B cell (primary cell): ENCODE data around the gene KCNQ1OT1. TPM values are rescaled to one million over a fixed set of nuclear protein-coding genes. Genes with fewer than 3 reads are reported as not detected.

Experiments
- ATAC-seq: fragments of 200-7000 bp; cut with Tn5 transposase; one replicate; pipeline ENCODE4 v1.10.0; 2021; ENCODE audit warnings: low read depth, mild to moderate bottlenecking, moderate number of reproducible peaks, moderate library complexity
- CTCF ChIA-PET: fragments of 350-600 bp; sonication (Branson Sonifier 250); formaldehyde crosslinking; loops from one replicate; lab custom pipeline; 2021; ENCODE audit warnings: antibody characterized with exemption, inconsistent platforms; lab: Charles Lee
- POLR2A ChIA-PET: fragments of 350-600 bp; sonication (Branson Sonifier 250); formaldehyde crosslinking; loops from one replicate; lab custom pipeline; 2021; ENCODE audit warnings: antibody characterized with exemption; lab: Charles Lee
- DNase-seq: peaks from one replicate; pipeline ENCODE4 v3.0.0; 2013
- H2AFZ ChIP-seq: 2 replicates; pipeline ENCODE4 v1.6.1; 2012; ENCODE audit warnings: mild to moderate bottlenecking, low read depth, low read length; ENCODE audit not compliant: insufficient read depth, poor library complexity, severe bottlenecking
- H3K27ac ChIP-seq, 2 donors: 1 replicate in 1 of 2; 2 replicates in 1 of 2; pipeline ENCODE4 v1.5.1; 2012 to 2013; ENCODE audit warnings: low read length in 2 of 2, mild to moderate bottlenecking in 2 of 2, moderate library complexity in 1 of 2
- H3K27me3 ChIP-seq, 4 experiments: fragments of 200-600 bp in 1 of 4; sonication (generic) in 1 of 4; replicated peaks in 1 of 4; 1 replicate in 2 of 4; 2 replicates in 2 of 4; pipeline versions ENCODE4 v1.6.1 to v1.7.0; 2013 to 2016; ENCODE audit warnings: low read length in 3 of 4, mild to moderate bottlenecking in 2 of 4, mixed read lengths in 1 of 4, moderate library complexity in 1 of 4; ENCODE audit not compliant: insufficient read depth in 4 of 4, control insufficient read depth in 3 of 4; ENCODE audit errors: control extremely low read depth in 1 of 4
- H3K36me3 ChIP-seq, 2 experiments: replicated peaks in 1 of 2; 1 replicate in 1 of 2; 2 replicates in 1 of 2; pipeline versions ENCODE4 v1.6.1 to v1.7.1; 2013; ENCODE audit warnings: low read length in 1 of 2; ENCODE audit not compliant: insufficient read depth in 2 of 2, control insufficient read depth in 1 of 2; ENCODE audit errors: control extremely low read depth in 1 of 2, extremely low read depth in 1 of 2
- H3K4me1 ChIP-seq, 2 donors: fragments of 200-600 bp in 1 of 2; sonication (generic) in 1 of 2; 1 replicate in 1 of 2; 2 replicates in 1 of 2; pipeline versions ENCODE4 v1.5.1 to v1.6.1; 2013 to 2017; ENCODE audit warnings: low read length in 2 of 2; ENCODE audit not compliant: control insufficient read depth in 2 of 2, insufficient read depth in 2 of 2
- H3K4me2 ChIP-seq: replicated peaks from 2 replicates; pipeline ENCODE3; 2012; ENCODE audit warnings: mild to moderate bottlenecking, low read depth, low read length; ENCODE audit not compliant: poor library complexity, severe bottlenecking
- H3K4me3 ChIP-seq, 5 experiments: fragments of 200-600 bp in 1 of 5; sonication (generic) in 1 of 5; 1 replicate in 3 of 5; 2 replicates in 2 of 5; pipeline versions ENCODE4 v1.5.1 to v1.7.0; 2011 to 2016; ENCODE audit warnings: low read length in 4 of 5, mild to moderate bottlenecking in 4 of 5, low read depth in 2 of 5, control low read depth in 1 of 5, moderate library complexity in 1 of 5; ENCODE audit not compliant: insufficient read depth in 1 of 5; ENCODE audit errors: control extremely low read depth in 1 of 5, extremely low read depth in 1 of 5
- H3K79me2 ChIP-seq: fragments of 200-600 bp; sonication (generic); one replicate; pipeline ENCODE4 v1.6.0; 2016; ENCODE audit warnings: low read length; ENCODE audit not compliant: control insufficient read depth, insufficient read depth
- H3K9ac ChIP-seq: fragments of 200-600 bp; sonication (generic); 2 replicates; pipeline ENCODE4 v1.6.1; 2017; ENCODE audit warnings: mild to moderate bottlenecking, low read length, moderate library complexity
- H3K9me3 ChIP-seq, 3 donors: one replicate each; pipeline versions ENCODE4 v1.6.1 to v1.7.1; 2013; ENCODE audit warnings: low read length in 2 of 3; ENCODE audit not compliant: control insufficient read depth in 2 of 3, insufficient read depth in 1 of 3; ENCODE audit errors: control extremely low read depth in 1 of 3
- H4K20me1 ChIP-seq: 2 replicates; pipeline ENCODE4 v1.6.0; 2012; ENCODE audit warnings: mild to moderate bottlenecking, low read length; ENCODE audit not compliant: insufficient read depth, control insufficient read depth, poor library complexity, severe bottlenecking
- H3K27ac Mint-ChIP-seq: one replicate; pipeline ENCODE4 v1.8.0; 2021; ENCODE audit warnings: mixed read lengths
- H3K27me3 Mint-ChIP-seq: one replicate; pipeline ENCODE4 v1.8.0; 2021; ENCODE audit warnings: mixed read lengths
- H3K4me1 Mint-ChIP-seq: one replicate; pipeline ENCODE4 v1.8.0; 2021; ENCODE audit warnings: mixed read lengths
- H3K4me3 Mint-ChIP-seq: one replicate; pipeline ENCODE4 v1.8.0; 2021; ENCODE audit warnings: mixed read lengths
- H3K9me3 Mint-ChIP-seq: one replicate; pipeline ENCODE4 v1.8.0; 2022; ENCODE audit warnings: mixed read lengths; ENCODE audit not compliant: insufficient read depth
- EZH2 ChIP-seq: IDR thresholded peaks from 2 replicates; pipeline ENCODE4 v1.6.1; 2012; ENCODE audit warnings: borderline replicate concordance, low read depth, mild to moderate bottlenecking, moderate library complexity, low read length; ENCODE audit not compliant: insufficient read depth, poor library complexity, severe bottlenecking
- WGBS: methylation state at CpG from one replicate; pipeline ENCODE4 v1.1.5; 2013; ENCODE audit warnings: missing lambda C conversion rate; ENCODE audit not compliant: insufficient coverage; 5-methylcytosine and 5-hydroxymethylcytosine counted together
- intact Hi-C: fragments of 100-400 bp; cut with micrococcal nuclease; formaldehyde crosslinking; loops from one replicate; pipeline ENCODE4 v1.10.0; 2022
- polyA plus RNA-seq: library from polyadenylated mRNA; depleted of rRNA; stranded (reverse); fragments of >200 nt; gene quantifications from 2 replicates; pipeline ENCODE4 v1.2.3, GENCODE V29; 2012
- total RNA-seq, 2 donors: library from RNA; stranded (reverse); fragments of 120-200 nt in 1 of 2; gene quantifications; 1 replicate in 1 of 2; 2 replicates in 1 of 2; pipeline versions ENCODE4 v1.2.3 to v1.2.4, GENCODE V29; 2013 to 2022
- TF ChIP-seq, protein P1 (sequence below): fragments of 200-600 bp; IDR thresholded peaks from one replicate; pipeline ENCODE4 v1.8.0; 2022; ENCODE audit warnings: antibody characterized with exemption, mild to moderate bottlenecking

Gene KCNQ1OT1
- total and polyA plus RNA-seq, 2 donors (not counting 1 experiment from before 2014, with no cell fraction given) = 0.03 to 0.89 TPM

DNA sequence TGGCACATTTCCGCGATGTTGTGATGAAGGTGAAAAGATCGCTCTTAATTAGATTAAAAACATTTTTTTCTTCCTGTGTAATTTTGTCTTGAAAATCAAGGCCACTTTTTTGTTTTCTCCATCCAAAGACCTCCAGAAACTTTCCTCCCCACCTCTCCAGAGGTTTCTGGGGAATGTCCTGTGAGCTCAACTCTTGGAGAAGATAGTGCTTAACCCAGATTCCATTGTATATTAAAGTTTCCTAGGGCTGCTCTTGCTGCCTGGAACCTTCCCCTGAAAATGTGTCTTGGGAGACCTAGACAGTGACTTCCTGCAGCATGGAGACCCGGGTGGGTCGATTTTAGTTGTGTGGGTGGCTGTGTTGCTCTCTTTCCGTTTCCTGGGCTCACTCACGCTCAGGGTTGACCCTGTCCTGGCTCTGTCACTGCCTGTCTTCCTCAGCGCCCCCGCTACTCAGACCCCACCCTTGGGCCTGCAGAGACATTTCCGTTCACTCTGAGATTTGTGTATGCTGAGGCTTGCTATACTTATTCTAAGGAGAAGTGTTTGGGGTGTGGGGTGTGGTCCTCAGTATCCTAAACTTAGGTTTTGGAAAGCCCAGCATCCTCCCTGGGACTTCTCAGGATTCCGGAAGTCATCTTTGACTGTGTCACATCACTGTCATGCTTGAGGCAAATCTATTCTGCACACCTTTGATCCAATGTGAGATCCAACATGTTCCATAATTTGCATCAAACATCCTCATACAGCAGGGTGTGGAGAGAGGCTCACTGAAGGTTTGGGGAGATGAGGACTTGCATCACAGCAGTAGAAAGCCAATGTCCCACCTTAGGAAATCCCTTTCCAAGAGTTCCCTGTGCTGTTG is 47.2 kb downstream of the KCNQ1OT1 start:
- H3K4me3 Mint-ChIP-seq = no peak overlapping the region

DNA sequence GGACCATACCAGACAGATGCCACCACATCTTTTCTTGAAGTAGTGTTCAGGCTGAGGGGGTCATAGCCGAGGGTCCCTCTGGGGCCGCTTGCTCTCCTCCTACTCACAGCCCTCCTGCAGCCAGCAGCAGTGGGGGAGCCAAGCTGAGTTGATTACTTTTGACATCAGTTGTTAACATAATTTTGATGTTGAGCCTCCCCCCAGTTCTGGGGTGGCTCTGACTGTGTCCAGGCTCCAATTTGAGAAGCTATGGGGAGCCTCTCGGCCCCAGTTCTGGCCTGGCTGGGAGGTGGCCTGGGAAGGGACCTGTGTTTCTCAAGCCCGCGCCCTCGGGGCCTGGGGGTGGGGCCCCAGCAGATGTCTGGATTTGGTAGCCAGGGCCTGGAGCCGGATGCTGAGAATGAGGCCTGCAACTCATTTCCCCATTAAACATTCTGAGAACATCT is 47.9 kb downstream of the KCNQ1OT1 start:
- Mint-ChIP-seq H3K4me1 (no peaks in the 10 kb centered on the region), H3K27ac (no peak overlapping the region), H3K4me3 (no peak overlapping the region), H3K9me3 (peaks cover 20% of the 10 kb centered on the region), H3K27me3 (no peaks in the 10 kb centered on the region)
- Histone ChIP-seq H3K9me3 (peaks cover 9 to 35% (median 20%) of the 10 kb centered on the region in 3 donors), H3K79me2 (peaks cover 6% of the 10 kb centered on the region), H3K4me3 (no peak overlapping the region), H3K9ac (no peak overlapping the region), H2AFZ (no peak overlapping the region), H3K27me3 (no peaks in the 10 kb centered on the region), H3K4me1 (no peaks in the 10 kb centered on the region), H3K27ac (no peak overlapping the region), H3K4me2 (no peak overlapping the region), H4K20me1 (no peaks in the 10 kb centered on the region), H3K36me3 (peaks cover 0 to 5% of the 10 kb centered on the region in 2 experiments)
- WGBS = 96% methylated on average over 4 of the region's 7 CpGs
- POLR2A ChIA-PET = no interaction called here
- CTCF ChIA-PET = no interaction called here
- intact Hi-C loops = no loop called here
- no peak for DNase-seq
- no peak for TF ChIP-seq EZH2
- TF ChIP-seq, protein P1, sequence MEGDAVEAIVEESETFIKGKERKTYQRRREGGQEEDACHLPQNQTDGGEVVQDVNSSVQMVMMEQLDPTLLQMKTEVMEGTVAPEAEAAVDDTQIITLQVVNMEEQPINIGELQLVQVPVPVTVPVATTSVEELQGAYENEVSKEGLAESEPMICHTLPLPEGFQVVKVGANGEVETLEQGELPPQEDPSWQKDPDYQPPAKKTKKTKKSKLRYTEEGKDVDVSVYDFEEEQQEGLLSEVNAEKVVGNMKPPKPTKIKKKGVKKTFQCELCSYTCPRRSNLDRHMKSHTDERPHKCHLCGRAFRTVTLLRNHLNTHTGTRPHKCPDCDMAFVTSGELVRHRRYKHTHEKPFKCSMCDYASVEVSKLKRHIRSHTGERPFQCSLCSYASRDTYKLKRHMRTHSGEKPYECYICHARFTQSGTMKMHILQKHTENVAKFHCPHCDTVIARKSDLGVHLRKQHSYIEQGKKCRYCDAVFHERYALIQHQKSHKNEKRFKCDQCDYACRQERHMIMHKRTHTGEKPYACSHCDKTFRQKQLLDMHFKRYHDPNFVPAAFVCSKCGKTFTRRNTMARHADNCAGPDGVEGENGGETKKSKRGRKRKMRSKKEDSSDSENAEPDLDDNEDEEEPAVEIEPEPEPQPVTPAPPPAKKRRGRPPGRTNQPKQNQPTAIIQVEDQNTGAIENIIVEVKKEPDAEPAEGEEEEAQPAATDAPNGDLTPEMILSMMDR = no peak
- no peak for ATAC-seq

More for the DNA sequence above, 47.2 kb downstream of the KCNQ1OT1 start:
- Histone ChIP-seq H3K36me3 (peaks cover 0 to 5% of the 10 kb centered on the region in 2 experiments), H4K20me1 (no peaks in the 10 kb centered on the region), H2AFZ (no peak overlapping the region), H3K79me2 (peaks cover 6% of the 10 kb centered on the region), H3K27me3 (no peaks in the 10 kb centered on the region), H3K4me1 (no peaks in the 10 kb centered on the region), H3K9me3 (peaks cover 9 to 33% (median 20%) of the 10 kb centered on the region in 3 donors), H3K4me3 (no peak overlapping the region), H3K9ac (no peak overlapping the region), H3K4me2 (no peak overlapping the region), H3K27ac (no peak overlapping the region)
- no peak for ATAC-seq
- no peak overlapping the region for H3K27ac Mint-ChIP-seq
- DNase-seq = no peak
- no peaks in the 10 kb centered on the region for H3K4me1 Mint-ChIP-seq
- peaks cover 16% of the 10 kb centered on the region for H3K9me3 Mint-ChIP-seq
- ChIA-PET CTCF (no interaction called here), POLR2A (no interaction called here)
- WGBS = 69% methylated on average over 2 of the region's 11 CpGs
- intact Hi-C loops = no loop called here
- TF ChIP-seq, protein P1 = no peak
- no peak for TF ChIP-seq EZH2
- no peaks in the 10 kb centered on the region for H3K27me3 Mint-ChIP-seq
